Stimulated activated naive CD8-positive, alpha-beta T cell treated with anti-CD3 and anti-CD28 coated beads, Interleukin-15, Interleukin-2, amounts not matched to agents 100 U/mL and 50 U/mL, for 24 hours (primary cell): Measurements from ENCODE around the gene PAN3.
"Not testable (repeated sequence)": the region's sequence is repeated elsewhere in the genome, so short reads cannot be mapped to it uniquely, and the experiment has no call there.

ENCODE experiments used
- ATAC-seq: fragments of 150-1000 bp; cut with Tn5 transposase; one replicate; pipeline ENCODE4 v1.10.0; 2021
- DNase-seq: peaks from one replicate; pipeline ENCODE4 v3.0.0; 2021

The PAN3 gene

DNA sequence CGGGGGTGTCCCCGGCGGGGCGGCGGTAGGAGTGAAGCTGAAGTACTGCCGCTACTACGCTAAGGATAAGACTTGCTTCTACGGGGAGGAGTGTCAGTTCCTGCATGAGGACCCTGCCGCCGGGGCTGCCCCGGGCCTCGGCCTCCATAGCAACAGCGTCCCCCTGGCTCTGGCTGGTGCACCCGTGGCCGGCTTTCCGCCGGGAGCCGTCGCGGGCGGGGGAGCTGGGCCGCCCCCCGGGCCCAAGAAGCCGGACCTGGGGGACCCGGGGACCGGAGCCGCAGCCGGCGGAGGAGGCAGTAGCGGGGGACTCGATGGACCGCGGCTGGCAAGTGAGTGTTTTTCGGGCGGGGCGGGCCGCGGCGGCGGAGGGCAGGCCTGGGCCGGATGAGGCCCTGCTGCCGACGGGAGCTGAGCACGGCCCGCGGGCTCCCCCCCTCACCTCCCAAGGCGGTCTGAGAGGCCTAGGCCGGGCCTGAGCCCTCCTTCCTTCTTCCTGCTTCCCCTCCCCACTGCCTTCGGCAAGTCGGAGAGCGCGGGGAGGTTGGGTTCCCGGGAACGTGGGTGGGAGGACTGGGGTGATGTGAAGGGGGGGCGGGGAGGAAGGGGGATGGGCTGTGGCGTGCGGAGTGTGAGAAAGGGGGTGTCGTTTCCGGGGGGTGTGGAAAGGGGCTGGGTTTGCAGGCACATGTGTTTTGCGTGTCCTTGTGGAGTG is 568 bp downstream of the PAN3 start:
- peak; percentile 92 for DNase-seq
- ATAC-seq: peak; percentile 82

DNA sequence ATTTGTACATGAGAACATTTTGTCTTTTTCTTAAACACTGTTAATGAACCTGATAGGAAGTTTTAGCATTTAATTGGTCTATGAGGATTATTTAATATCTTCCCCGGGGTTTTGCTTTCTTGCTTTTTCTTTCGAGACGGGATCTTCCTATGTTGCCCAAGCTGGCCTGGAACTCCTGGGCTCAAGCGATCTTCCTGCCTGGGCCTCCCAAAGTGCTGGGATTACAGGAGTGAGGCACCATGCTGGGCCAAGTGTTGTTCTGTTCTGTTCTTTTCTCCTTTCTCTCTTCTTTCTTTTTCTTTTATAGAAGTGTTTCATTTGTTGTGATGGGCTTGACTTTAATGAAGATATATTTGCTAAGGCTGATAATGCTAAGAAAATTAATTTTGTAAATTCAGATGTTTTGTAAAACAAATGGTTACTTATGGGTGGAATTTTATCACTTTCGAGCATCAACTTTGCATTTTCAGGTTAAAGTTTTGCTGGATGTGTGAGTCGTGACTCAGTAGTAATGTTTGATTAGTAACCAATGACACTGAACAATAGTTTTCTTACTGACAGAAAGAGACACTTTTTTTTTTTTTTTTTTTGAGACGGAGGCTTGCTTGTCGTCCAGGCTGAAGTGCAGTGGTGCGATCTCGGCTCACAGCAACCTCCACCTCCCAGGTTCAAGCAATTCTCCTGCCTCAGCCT is 2.2 kb downstream of the PAN3 start:
- ATAC-seq (no peak), DNase-seq (no peak)

DNA sequence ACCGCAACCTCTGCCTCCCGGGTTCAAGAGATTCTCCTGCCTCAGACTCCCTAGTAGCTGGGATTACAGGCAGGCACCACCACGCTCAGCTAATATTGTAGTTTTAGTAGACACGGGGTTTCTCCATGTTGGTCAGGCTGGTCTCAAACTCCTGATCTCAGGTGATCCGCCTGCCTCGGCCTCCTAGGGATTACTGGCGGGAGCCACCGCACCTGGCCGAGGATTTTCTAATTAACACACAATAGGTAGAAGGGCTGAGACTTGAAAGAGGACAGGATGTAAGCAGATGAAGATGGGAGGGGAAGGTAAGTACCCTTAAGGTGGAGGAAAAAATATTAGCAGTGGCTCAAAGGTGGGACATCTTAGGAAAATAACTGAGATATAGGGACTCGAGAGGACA is 3.2 kb downstream of the PAN3 start:
- not testable (repeated sequence) for ATAC-seq

DNA sequence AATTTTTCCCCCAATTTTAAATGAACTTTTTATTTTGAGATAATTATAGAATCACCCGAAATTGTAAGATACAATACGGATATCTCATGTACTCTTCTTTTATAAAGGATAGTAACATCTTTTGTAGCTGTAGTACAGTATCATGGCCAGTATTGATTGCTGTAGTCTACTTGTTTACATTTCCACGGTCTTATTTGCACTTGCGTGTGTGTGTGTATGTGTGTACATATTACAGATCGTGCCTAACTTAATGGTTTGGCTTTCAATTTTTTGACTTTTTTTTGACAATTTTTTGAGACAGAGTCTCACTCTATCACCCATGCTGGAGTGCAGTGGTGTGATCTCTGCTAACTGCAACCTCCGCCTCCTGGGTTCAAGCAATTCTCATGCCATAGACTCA is 6.7 kb downstream of the PAN3 start:
- DNase-seq (no peak), ATAC-seq (no peak)

More for the DNA sequence above, 3.2 kb downstream of the PAN3 start:
- DNase-seq: not testable (repeated sequence)

DNA sequence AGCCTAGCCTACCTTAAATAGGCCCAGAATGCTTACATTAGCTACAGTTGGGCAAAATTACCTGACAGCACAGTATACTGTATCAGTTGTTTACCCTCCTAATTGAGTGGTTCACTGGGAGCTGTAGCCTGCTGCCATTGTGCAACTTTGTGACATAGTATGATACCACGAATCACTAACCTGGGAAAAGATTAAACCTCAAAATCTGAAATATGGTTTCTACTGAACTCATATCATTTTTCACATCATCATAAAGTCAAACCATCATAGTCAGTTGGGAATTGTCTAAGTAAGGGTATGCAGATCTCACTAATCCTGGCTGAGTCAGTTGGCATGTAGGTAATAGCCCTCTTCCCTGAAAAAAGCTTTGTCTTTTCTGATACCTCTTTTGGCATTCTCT is 9.2 kb downstream of the PAN3 start:
- ATAC-seq (peak; percentile 84), DNase-seq (no peak)

DNA sequence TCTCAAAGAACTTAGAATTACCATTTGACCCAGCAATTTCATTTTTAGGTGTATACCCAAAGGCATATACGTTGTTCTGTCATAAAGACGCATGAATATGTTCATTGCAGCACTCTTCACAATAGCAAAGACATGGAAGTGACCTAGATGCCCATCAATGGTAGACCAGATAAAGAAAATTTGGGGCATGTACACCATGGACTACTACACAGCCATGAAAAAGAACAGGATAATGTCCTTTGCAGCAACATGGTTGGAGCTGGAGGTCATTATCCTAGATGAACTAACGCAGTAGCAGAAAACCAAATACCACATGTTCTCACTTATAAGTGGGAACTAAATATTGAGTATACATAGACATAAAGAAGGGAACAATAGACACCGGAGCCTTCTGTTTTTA is 20.7 kb downstream of the PAN3 start:
- ATAC-seq (no peak), DNase-seq (no peak)

DNA sequence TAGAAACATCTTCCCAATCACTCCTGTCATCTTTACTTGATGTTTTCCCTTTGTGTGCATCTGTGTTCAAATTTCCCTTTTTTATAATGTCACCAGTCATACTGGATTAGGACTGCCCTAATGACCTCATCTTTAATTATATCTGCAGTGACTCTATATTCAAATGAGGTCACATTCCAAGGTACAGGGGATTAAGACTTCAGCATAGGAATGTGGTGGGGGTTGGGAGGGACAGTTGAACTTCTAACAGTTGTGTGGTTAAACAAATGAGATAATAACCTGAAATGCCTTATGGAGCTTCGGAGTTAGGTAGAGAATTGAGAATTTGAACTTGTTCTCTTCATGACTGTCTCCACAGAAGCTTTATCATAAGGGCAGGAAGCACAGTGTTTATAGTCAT is 23.0 kb downstream of the PAN3 start:
- ATAC-seq: no peak
- no peak for DNase-seq

DNA sequence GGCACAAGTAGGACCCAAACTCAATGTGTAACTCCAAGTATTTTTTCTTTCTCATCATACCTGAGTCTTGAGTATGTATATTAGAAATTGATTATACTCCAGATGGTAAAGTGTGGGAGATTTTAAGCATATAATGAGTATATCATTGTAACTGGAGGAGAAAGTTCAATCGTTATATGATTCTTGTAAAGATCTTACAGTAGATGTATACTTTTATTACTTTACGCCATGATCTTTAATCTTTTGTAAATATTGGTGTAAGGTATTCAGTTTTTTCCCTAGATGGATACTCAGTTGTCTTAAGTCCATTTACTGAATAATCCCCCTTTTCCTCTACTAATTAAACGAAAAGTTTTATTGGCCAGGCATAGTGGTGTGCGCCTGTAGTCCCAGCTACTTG is 25.2 kb downstream of the PAN3 start:
- no peak for DNase-seq
- no peak for ATAC-seq

DNA sequence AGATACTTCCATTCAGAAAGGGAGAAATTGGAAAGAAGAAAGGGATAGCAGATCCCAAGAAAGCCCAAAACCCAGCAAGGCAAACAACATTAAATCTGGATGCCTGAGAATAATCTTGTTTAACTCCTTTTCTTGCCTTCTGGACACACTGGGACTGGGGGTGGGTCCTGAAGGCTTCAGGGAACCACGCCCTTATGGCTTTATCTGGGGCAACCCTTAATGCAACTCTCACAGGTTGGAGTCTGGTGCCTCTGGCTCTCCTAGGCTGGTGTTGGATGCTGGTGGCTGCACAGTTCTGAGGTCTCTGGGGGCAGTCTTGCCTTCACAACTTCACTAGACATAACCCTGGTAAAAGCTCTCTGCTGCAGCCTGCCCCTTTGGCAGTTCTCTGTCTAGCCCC is 27.9 kb downstream of the PAN3 start:
- ATAC-seq (no peak), DNase-seq (no peak)

DNA sequence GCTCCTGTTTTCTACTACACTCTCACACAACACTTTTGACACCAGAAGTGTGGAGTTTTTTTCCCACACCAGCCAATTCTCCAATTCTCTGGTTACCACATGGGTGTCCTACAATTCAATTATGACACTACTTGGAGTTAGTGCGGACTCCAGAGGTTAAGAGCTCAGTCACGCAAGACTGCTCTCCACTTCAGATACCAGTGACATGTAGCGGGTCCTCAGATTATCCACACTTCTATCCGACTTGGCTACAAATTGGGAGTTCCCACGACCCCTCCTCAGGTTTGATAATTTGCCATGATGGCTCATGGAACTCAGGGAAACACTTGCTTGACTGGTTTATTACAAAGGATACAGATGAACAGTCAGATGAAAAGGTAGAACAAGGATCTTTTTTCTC is 32.9 kb downstream of the PAN3 start:
- no peak for DNase-seq
- no peak for ATAC-seq

DNA sequence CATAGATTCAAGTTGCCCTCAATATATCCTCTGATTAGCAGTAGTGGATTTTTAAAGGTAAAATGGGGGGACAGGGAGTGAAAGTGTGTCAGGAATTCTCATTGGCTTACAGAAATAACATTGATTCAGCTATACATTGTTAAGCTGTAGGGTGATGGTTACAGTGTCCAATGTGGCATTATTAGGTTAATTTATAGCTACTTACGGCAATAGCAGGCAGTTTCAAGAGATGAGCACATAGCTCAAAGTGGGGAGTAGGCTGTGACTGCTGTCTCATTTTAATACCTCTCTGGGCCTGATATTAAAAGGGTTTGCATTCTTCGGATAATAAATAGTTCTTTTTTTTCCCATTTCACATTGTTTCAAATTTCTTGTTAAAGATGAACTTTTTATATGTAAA is 34.6 kb downstream of the PAN3 start:
- ATAC-seq (no peak), DNase-seq (no peak)

DNA sequence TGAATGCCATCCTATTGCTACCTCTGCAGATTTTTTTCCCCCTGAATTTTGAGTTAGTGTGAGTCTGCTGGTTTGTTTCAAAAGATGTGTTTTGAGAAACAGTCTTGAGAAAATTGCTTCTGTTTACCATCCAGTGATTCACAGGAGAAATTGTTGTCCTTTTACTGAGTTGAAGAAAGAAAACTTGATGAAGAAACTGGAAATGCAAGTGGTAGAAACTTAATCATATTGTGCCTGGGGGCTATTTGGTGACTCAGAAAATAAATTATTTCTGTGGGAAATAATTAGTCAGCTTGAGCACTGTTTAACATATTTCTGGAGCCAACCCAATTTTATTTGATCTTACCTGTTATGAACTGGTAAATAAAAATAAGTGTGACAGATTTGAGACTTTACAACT is 35.4 kb downstream of the PAN3 start:
- DNase-seq (no peak), ATAC-seq (no peak)

DNA sequence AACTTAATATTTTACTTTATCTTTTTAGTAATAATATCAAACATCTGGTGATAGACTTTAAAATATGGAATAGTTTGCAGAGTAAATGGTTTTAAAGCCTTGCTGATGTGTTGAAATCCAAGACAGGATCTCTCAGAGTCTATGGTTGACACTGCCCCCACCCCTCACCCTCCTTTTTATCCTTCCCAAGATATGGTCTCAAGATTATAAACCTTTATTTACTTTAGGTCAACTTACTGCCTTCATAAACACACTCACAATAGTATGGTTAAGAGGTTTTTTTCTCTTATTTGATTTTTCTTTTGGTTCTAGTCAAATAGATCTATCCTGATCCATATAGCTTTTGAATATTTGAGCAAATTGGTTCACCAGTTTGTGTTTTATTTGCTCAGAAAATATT is 39.0 kb downstream of the PAN3 start:
- no peak for DNase-seq
- ATAC-seq: no peak

DNA sequence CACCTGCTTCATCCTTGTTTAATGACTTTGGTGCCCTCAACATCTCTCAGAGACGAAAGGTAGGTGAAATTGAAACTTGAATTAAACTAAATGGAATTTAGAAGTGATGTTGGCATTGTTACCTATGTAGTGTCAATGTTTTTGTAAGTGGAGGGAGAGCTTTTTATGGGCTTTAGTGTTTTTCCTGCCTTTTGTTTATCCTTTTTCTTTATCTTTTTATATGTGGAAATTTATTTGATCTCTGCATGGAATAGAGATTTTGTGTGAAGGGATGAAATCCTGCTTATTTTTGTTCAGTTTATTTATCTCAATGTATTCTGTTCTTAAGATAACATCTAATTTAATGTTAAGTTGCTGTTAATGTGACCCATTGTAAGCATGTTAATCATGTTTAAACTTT is 39.5 kb downstream of the PAN3 start:
- no peak for DNase-seq

DNA sequence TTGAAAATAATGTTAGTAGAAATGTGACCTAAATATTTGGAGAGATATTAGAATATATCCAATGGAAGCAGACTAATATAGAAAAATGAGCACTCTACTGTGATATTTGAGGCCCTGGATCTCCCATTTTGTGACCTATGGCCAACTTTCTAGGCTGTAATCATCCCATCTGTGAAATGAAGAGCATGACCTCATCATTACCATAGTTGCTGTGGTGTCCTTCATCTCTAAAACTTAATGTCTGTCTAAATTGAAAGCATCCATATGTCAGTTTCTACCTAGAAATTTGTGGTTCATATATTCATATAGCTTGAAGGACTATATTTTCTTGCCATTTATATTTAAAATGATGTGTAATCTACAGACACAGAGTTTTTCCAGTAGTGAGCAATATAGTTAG is 41.6 kb downstream of the PAN3 start:
- peak; percentile 73 for ATAC-seq
- DNase-seq: no peak

More for the DNA sequence above, 39.5 kb downstream of the PAN3 start:
- ATAC-seq: no peak

DNA sequence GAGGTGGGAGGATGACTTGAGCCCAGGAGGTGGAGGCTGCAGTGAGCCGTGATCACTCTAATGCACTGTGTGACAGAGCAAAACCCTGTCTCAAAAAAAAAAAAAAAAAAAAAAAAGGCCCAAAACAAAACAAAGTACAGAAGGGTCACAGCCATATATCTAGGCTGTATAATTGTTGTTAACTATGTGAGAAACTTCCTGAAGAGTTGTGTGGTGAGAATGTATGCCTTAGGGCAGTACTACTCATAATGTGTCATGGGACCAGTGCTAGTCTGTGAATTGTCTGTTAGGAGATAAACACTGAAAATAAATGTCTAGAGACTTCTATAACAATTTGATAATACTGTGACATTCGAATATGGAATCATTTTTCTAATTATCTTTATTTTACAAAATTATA is 43.1 kb downstream of the PAN3 start:
- ATAC-seq: peak; percentile 52
- no peak for DNase-seq

DNA sequence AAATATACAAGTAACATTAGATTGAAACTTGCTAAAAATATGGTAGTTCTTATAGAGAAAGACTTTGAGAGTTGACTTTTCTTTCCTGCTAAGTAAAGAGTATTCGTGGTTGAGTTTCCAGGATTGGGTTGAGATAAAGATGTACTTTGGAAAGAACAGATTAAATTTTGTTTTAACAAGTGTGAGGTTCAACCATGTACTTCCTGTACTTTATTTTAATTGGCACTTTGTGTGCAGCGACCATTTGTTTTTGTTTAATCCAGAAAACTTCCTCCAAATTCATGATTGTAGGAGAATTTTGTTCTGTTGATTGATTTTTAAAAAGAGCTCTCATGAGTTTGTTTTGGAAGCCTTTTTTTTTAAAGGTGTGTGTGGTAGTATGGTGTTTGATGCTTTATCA is 46.9 kb downstream of the PAN3 start:
- ATAC-seq (no peak), DNase-seq (no peak)

DNA sequence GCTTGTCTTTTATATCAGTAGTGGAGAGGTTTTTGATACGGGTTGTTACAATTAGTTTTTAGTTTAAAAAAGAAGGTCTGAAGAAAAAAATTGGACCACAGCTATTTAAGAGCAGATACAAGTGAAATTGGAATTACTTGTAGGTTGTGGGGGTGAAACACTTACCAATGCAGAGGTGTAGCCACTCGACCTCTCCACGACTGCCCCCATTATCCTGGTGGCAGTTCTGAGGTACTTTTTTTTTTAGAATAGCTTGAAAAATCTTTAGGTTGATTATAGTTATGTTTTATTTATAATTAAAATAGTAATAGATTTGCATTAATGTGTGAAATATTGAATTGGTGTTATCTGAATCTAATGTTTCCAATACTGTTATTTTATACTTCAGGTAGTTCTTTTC is 60.7 kb downstream of the PAN3 start:
- DNase-seq (no peak), ATAC-seq (no peak)

DNA sequence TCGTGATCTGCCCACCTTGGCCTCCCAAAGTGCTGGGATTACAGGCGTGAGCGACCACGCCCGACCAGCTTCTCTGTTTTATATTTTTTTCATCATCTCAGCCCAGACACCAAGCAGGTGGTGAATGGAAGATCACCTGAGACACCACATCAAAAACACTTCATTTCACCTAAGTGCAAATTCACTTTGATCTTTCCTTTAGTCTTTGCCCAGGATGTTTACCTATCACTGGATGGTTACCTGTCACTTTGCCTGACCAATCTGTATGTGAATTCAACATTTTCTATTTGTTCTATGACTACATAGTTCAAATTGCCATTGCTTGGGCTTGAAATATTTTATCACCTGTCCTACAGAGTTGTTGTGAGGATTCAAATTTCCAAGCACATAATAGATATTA is 65.7 kb downstream of the PAN3 start:
- ATAC-seq (no peak), DNase-seq (no peak)

DNA sequence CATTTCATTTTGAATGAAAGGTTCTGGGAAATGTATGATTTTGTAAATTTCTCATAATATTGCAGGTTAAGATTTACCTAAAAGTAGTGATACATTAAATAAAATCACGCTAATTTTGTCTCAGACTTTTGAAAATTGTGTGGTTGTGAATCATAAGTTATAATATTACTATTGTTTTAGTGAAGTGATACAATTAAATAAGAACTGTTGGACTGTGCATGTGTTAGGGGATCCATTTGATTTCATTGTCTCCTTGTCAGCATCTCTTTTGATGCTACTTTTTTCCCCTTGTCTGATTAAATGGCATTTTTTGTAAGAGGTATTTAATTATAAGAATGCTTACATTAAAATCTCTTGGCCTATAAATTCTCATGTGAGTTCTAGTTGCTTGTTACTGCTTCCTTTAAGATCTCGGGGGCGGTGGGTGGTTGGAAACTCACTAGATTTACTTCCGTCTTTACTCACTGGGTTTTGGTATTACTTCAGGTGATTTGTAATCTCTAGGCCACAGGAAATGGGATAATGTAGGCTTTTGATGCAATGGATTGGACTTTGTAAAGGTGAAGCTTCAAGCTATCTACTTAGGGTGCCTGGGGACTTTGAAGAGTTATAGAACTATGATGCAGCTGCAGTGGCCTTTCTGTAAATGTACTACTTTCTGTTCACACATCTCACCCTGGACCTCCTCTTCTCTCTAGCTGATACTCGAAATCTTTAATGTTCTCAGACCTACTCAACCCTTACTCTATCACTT is 66.5 kb downstream of the PAN3 start:
- peak; percentile 99 for ATAC-seq

DNA sequence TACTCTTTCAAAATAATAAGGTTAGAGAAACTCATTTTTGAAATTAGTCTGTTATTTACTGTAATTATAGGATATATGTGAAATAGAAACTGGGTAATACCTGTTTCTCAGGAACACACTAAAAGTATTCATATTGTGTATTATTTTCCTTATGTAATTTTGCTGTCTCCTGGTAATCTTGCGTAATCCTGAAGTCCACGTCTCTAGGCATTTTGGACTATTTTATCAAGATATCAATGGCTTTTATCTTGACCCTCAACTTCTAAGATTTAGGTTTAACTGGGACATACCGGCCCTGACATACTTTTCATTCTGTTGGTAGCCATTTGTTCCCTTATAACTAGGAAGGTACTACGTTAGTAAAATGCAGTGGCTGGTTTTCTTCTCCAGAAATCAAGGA is 80.3 kb downstream of the PAN3 start:
- DNase-seq (no peak), ATAC-seq (no peak)

More for the DNA sequence above, 66.5 kb downstream of the PAN3 start:
- DNase-seq: peak; percentile 56

DNA sequence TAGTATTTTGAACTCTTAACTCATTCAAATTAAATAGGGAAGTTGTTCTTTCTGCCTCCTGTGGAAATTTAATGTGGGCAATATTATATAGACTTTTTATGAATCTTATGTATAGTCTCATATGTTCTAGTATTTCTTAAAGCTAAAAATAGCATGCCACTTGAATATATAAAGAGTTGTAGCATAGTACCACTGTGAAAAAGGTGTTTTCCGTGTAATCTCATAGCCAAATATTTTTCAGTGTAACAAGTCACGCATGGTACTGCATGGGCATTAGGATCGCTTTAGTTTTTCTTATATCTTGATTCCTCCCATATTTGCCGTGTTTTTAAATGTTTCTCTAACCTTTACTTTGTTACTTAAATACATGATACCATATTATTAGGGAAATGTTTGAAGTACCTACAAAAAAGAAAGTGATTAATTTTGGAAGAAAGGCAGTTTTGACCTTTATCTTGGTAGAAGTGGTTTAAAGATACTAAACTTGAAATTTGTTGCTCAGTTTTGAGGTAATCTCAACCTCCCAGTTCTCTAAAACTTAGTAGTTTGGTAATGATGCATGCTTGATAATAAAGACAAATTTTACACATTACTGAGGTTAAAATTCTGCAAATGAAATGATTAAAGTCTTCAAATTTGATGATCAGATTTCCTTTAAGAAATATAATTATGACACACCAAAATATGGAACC is 81.2 kb downstream of the PAN3 start:
- DNase-seq (no peak), ATAC-seq (peak; percentile 40)

DNA sequence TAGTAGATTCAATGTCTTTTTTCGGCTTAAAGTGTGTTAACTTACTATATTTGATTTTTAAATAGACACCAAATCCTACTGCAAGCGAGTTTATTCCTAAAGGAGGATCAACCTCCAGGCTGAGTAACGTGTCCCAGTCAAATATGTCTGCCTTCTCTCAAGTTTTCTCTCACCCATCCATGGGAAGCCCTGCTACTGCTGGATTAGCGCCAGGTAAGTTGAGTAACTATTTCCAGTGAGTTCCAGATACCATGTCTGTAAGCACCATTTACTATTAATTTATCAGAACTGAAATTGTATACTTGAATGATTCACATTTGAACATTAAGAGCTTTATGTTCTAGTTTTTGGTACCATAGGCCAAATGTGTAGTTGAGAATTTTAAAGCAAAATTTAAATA is 81.8 kb downstream of the PAN3 start:
- ATAC-seq (no peak), DNase-seq (no peak)
